ENCODE measurements around the gene CHTF18. TPM values are rescaled to one million over a fixed set of nuclear protein-coding genes. Genes with fewer than 3 reads are reported as not detected.

The CHTF18 gene
- total RNA-seq, 2 donors from 2014 or later, result 74.5 to 97.8 TPM

GRCh38 chr16:802914-803753 is 14.7 kb downstream of the CHTF18 start:
- H3K9me3 Mint-ChIP-seq, result no peaks in the 10 kb centered on the region
- ATAC-seq (replicated peaks in 1 of 2), result no peak
- no peak overlapping the region for H3K4me3 Mint-ChIP-seq
- H3K27ac Mint-ChIP-seq, result no peak overlapping the region
- no peaks in the 10 kb centered on the region for H3K27me3 Mint-ChIP-seq (ENCODE audit: low read depth)
- peaks cover 1 to 3% of the 10 kb centered on the region in 2 donors for H3K36me3 Mint-ChIP-seq (ENCODE audit: insufficient read depth in 2 of 2)
- DNase-seq, result no peak
- H3K4me1 Mint-ChIP-seq (ENCODE audit: low read depth), result peaks cover 12% of the 10 kb centered on the region

GRCh38 chr16:803754-804080 is 15.3 kb downstream of the CHTF18 start:
- H3K9me3 Mint-ChIP-seq, result no peaks in the 10 kb centered on the region
- H3K27ac Mint-ChIP-seq, result no peak overlapping the region
- ATAC-seq (replicated peaks in 1 of 2) (no peak), DNase-seq (no peak)
- peaks cover 15% of the 10 kb centered on the region for H3K4me1 Mint-ChIP-seq (ENCODE audit: low read depth)
- peaks cover 1 to 2% of the 10 kb centered on the region in 2 donors for H3K36me3 Mint-ChIP-seq (ENCODE audit: insufficient read depth in 2 of 2)
- no peak overlapping the region for H3K4me3 Mint-ChIP-seq
- no peaks in the 10 kb centered on the region for H3K27me3 Mint-ChIP-seq (ENCODE audit: low read depth)

- Mint-ChIP-seq H3K4me3 (no peak overlapping the region), H3K9me3 (no peaks in the 10 kb centered on the region), H3K27ac (no peak overlapping the region), H3K27me3 (ENCODE audit: low read depth) (no peaks in the 10 kb centered on the region), H3K4me1 (ENCODE audit: low read depth) (peaks cover 18% of the 10 kb centered on the region), H3K36me3 (ENCODE audit: insufficient read depth in 2 of 2) (peaks cover 1 to 2% of the 10 kb centered on the region in 2 donors)
- DNase-seq, result no peak
- ATAC-seq (replicated peaks in 1 of 2), result no peak
Observed at GRCh38 chr16:804193-805048, 16.0 kb downstream of the CHTF18 start.

- Mint-ChIP-seq H3K9me3 (no peaks in the 10 kb centered on the region), H3K4me3 (no peak overlapping the region), H3K36me3 (ENCODE audit: insufficient read depth in 2 of 2) (peaks cover 1 to 2% of the 10 kb centered on the region in 2 donors), H3K27me3 (ENCODE audit: low read depth) (no peaks in the 10 kb centered on the region), H3K27ac (no peak overlapping the region), H3K4me1 (ENCODE audit: low read depth) (peaks cover 20% of the 10 kb centered on the region)
- ATAC-seq (replicated peaks in 1 of 2) (no peak), DNase-seq (no peak)
Observed at GRCh38 chr16:805474-805873, 17.1 kb downstream of the CHTF18 start.

GRCh38 chr16:807347-808084 is 19.1 kb downstream of the CHTF18 start:
- H3K4me1 Mint-ChIP-seq (ENCODE audit: low read depth), result peaks cover 20% of the 10 kb centered on the region
- H3K36me3 Mint-ChIP-seq (ENCODE audit: insufficient read depth in 2 of 2), result peaks cover 1 to 2% of the 10 kb centered on the region in 2 donors
- peak overlapping the region; percentile 97 for H3K27ac Mint-ChIP-seq
- peaks cover 6% of the 10 kb centered on the region for H3K27me3 Mint-ChIP-seq (ENCODE audit: low read depth)
- peak overlapping the region; percentile 98 to 100 for H3K4me3 Mint-ChIP-seq
- DNase-seq (peak; percentile 91 to 93), ATAC-seq (replicated peaks in 1 of 2) (peak; percentile 95 to 99)
- H3K9me3 Mint-ChIP-seq, result no peaks in the 10 kb centered on the region

- Mint-ChIP-seq H3K4me3 (peak overlapping the region; percentile 98 to 100), H3K27me3 (ENCODE audit: low read depth) (peaks cover 6% of the 10 kb centered on the region), H3K36me3 (ENCODE audit: insufficient read depth in 2 of 2) (peaks cover 1 to 2% of the 10 kb centered on the region in 2 donors), H3K9me3 (no peaks in the 10 kb centered on the region), H3K4me1 (ENCODE audit: low read depth) (peaks cover 20% of the 10 kb centered on the region), H3K27ac (peak overlapping the region; percentile 97)
- DNase-seq, result no peak
- ATAC-seq (replicated peaks in 1 of 2), result no peak
Observed at GRCh38 chr16:808085-808386, 19.6 kb downstream of the CHTF18 start.

GRCh38 chr16:813204-813915 is 24.9 kb downstream of the CHTF18 start:
- no peaks in the 10 kb centered on the region for H3K36me3 Mint-ChIP-seq (ENCODE audit: insufficient read depth in 2 of 2)
- peaks cover 12% of the 10 kb centered on the region for H3K4me1 Mint-ChIP-seq (ENCODE audit: low read depth)
- peak overlapping the region; percentile 45 to 56 for H3K4me3 Mint-ChIP-seq
- H3K27ac Mint-ChIP-seq, result no peak overlapping the region
- DNase-seq (peak; percentile 72), ATAC-seq (replicated peaks in 1 of 2) (peak; percentile 86 to 88)
- peaks cover 6% of the 10 kb centered on the region for H3K27me3 Mint-ChIP-seq (ENCODE audit: low read depth)
- H3K9me3 Mint-ChIP-seq, result no peaks in the 10 kb centered on the region

GRCh38 chr16:813916-814412 is 25.5 kb downstream of the CHTF18 start:
- DNase-seq, result no peak
- no peaks in the 10 kb centered on the region for H3K9me3 Mint-ChIP-seq
- H3K4me1 Mint-ChIP-seq (ENCODE audit: low read depth), result peaks cover 8% of the 10 kb centered on the region
- H3K27me3 Mint-ChIP-seq (ENCODE audit: low read depth), result peaks cover 6% of the 10 kb centered on the region
- H3K36me3 Mint-ChIP-seq (ENCODE audit: insufficient read depth in 2 of 2), result no peaks in the 10 kb centered on the region
- ATAC-seq (replicated peaks in 1 of 2), result no peak
- peak overlapping the region in 1 of 2 donors; percentile 8 for H3K4me3 Mint-ChIP-seq
- no peak overlapping the region for H3K27ac Mint-ChIP-seq

GRCh38 chr16:814974-815373 is 26.6 kb downstream of the CHTF18 start:
- Mint-ChIP-seq H3K36me3 (ENCODE audit: insufficient read depth in 2 of 2) (no peaks in the 10 kb centered on the region), H3K27me3 (ENCODE audit: low read depth) (peaks cover 11% of the 10 kb centered on the region), H3K9me3 (no peaks in the 10 kb centered on the region), H3K27ac (no peak overlapping the region), H3K4me1 (ENCODE audit: low read depth) (peaks cover 11% of the 10 kb centered on the region), H3K4me3 (no peak overlapping the region)
- peak in 1 of 2 donors; percentile 28 for ATAC-seq (replicated peaks in 1 of 2)
- DNase-seq, result no peak

GRCh38 chr16:815861-816260 is 27.4 kb downstream of the CHTF18 start:
- H3K27ac Mint-ChIP-seq, result no peak overlapping the region
- H3K9me3 Mint-ChIP-seq, result no peaks in the 10 kb centered on the region
- H3K27me3 Mint-ChIP-seq (ENCODE audit: low read depth), result peaks cover 15% of the 10 kb centered on the region
- H3K36me3 Mint-ChIP-seq (ENCODE audit: insufficient read depth in 2 of 2), result no peaks in the 10 kb centered on the region
- DNase-seq, result no peak
- no peak for ATAC-seq (replicated peaks in 1 of 2)
- no peak overlapping the region for H3K4me3 Mint-ChIP-seq
- H3K4me1 Mint-ChIP-seq (ENCODE audit: low read depth), result peaks cover 15% of the 10 kb centered on the region

GRCh38 chr16:817001-817906 is 28.8 kb downstream of the CHTF18 start:
- H3K36me3 Mint-ChIP-seq (ENCODE audit: insufficient read depth in 2 of 2), result no peaks in the 10 kb centered on the region
- H3K4me3 Mint-ChIP-seq, result no peak overlapping the region
- peaks cover 9% of the 10 kb centered on the region for H3K27me3 Mint-ChIP-seq (ENCODE audit: low read depth)
- DNase-seq, result no peak
- H3K4me1 Mint-ChIP-seq (ENCODE audit: low read depth), result peaks cover 15% of the 10 kb centered on the region
- ATAC-seq (replicated peaks in 1 of 2), result no peak
- no peak overlapping the region for H3K27ac Mint-ChIP-seq
- H3K9me3 Mint-ChIP-seq, result no peaks in the 10 kb centered on the region

GRCh38 chr16:818132-818531 is 29.7 kb downstream of the CHTF18 start:
- DNase-seq (no peak), ATAC-seq (replicated peaks in 1 of 2) (no peak)
- no peak overlapping the region for H3K27ac Mint-ChIP-seq
- peaks cover 15% of the 10 kb centered on the region for H3K4me1 Mint-ChIP-seq (ENCODE audit: low read depth)
- no peaks in the 10 kb centered on the region for H3K36me3 Mint-ChIP-seq (ENCODE audit: insufficient read depth in 2 of 2)
- H3K4me3 Mint-ChIP-seq, result no peak overlapping the region
- H3K9me3 Mint-ChIP-seq, result no peaks in the 10 kb centered on the region
- H3K27me3 Mint-ChIP-seq (ENCODE audit: low read depth), result peaks cover 9% of the 10 kb centered on the region

All from activated T-cell treated with anti-CD3 and anti-CD28 coated beads, Interleukin-2, amount 50 U/mL, for 72 hours (primary cell).